WTC11 (cell line): ENCODE measurements around the gene ELOVL1. TPM values are rescaled to one million over a fixed set of nuclear protein-coding genes. Genes with fewer than 3 reads are reported as not detected.

ENCODE experiments used
- ELF4 ChIP-seq: sonication (generic); formaldehyde crosslinking; IDR thresholded peaks from 2 replicates; pipeline ENCODE4 v1.8.1; 2022; ENCODE audit warnings: low read depth, mild to moderate bottlenecking, moderate library complexity, missing genetic modification reagents
- EMX1 ChIP-seq: fragments of 250-450 bp; sonication (Bioruptor Pico); IDR thresholded peaks from 2 replicates; pipeline ENCODE4 v1.8.0; 2021; ENCODE audit warnings: mild to moderate bottlenecking
- ESRRA ChIP-seq: sonication (generic); formaldehyde crosslinking; IDR thresholded peaks from 2 replicates; pipeline ENCODE4 v1.8.1; 2022; ENCODE audit warnings: mild to moderate bottlenecking, missing genetic modification reagents, borderline replicate concordance
- GABPB1 ChIP-seq: sonication (generic); formaldehyde crosslinking; IDR thresholded peaks from 2 replicates; pipeline ENCODE4 v1.8.1; 2023; ENCODE audit warnings: mild to moderate bottlenecking, missing genetic modification reagents
- GRHL2 ChIP-seq: fragments of 250-450 bp; sonication (Bioruptor Pico); IDR thresholded peaks from 2 replicates; pipeline ENCODE4 v1.8.0; 2022; ENCODE audit warnings: mild to moderate bottlenecking, moderate library complexity; ENCODE audit not compliant: insufficient replicate concordance, severe bottlenecking
- MXD4 ChIP-seq: fragments of 250-450 bp; sonication (Bioruptor Pico); IDR thresholded peaks from 2 replicates; pipeline ENCODE4 v1.8.0; 2021; ENCODE audit warnings: mild to moderate bottlenecking, moderate library complexity, borderline replicate concordance
- MYBL2 ChIP-seq: sonication (generic); formaldehyde crosslinking; IDR thresholded peaks from 2 replicates; pipeline ENCODE4 v1.8.1; 2023; ENCODE audit warnings: mild to moderate bottlenecking, moderate library complexity, missing genetic modification reagents
- NFATC4 ChIP-seq: fragments of 250-450 bp; sonication (Bioruptor Pico); IDR thresholded peaks from 2 replicates; pipeline ENCODE4 v1.9.0; 2021; ENCODE audit warnings: mild to moderate bottlenecking
- NFE2L1 ChIP-seq: sonication (generic); formaldehyde crosslinking; IDR thresholded peaks from 2 replicates; pipeline ENCODE4 v1.8.1; 2023; ENCODE audit warnings: missing genetic modification reagents
- OVOL2 ChIP-seq: fragments of 250-450 bp; sonication (Bioruptor Pico); IDR thresholded peaks from 2 replicates; pipeline ENCODE4 v1.9.0; 2021; ENCODE audit warnings: mild to moderate bottlenecking, borderline replicate concordance
- PRRX2 ChIP-seq: fragments of 250-450 bp; sonication (Bioruptor Pico); IDR thresholded peaks from 2 replicates; pipeline ENCODE4 v1.8.0; 2021; ENCODE audit warnings: mild to moderate bottlenecking
- RELA ChIP-seq: sonication (generic); formaldehyde crosslinking; IDR thresholded peaks from 2 replicates; pipeline ENCODE4 v1.8.1; 2022; ENCODE audit warnings: missing genetic modification reagents, mild to moderate bottlenecking, borderline replicate concordance
- TP53 ChIP-seq: sonication (generic); formaldehyde crosslinking; IDR thresholded peaks from 2 replicates; pipeline ENCODE4 v1.8.1; 2023; ENCODE audit warnings: mild to moderate bottlenecking, missing genetic modification reagents
- ZNF423 ChIP-seq: fragments of 250-450 bp; sonication (Bioruptor Pico); IDR thresholded peaks from 2 replicates; pipeline ENCODE4 v2.1.2; 2022; ENCODE audit warnings: mild to moderate bottlenecking, moderate library complexity
- total RNA-seq: library from RNA; stranded (reverse); gene quantifications from 3 replicates; pipeline ENCODE4 v1.2.3, GENCODE V29; 2021
- TF ChIP-seq, protein P1 (sequence below): fragments of 200-600 bp; IDR thresholded peaks from 2 replicates; pipeline ENCODE4 v1.8.0; 2022; ENCODE audit warnings: antibody characterized with exemption
- TF ChIP-seq, protein P2 (sequence below): sonication (generic); formaldehyde crosslinking; IDR thresholded peaks from 2 replicates; pipeline ENCODE4 v1.8.1; 2023; ENCODE audit warnings: mild to moderate bottlenecking, missing genetic modification reagents, moderate library complexity
- TF ChIP-seq, protein P3 (sequence below): sonication (generic); formaldehyde crosslinking; conservative IDR thresholded peaks from 2 replicates; pipeline ENCODE4 v1.8.1; 2023; ENCODE audit warnings: mild to moderate bottlenecking, low read depth, missing genetic modification reagents, moderate library complexity
- TF ChIP-seq, protein P4 (sequence below): fragments of 250-450 bp; sonication (Bioruptor Pico); IDR thresholded peaks from 2 replicates; pipeline ENCODE4 v1.9.0; 2021; ENCODE audit warnings: mild to moderate bottlenecking
- TF ChIP-seq, protein P5 (sequence below): sonication (generic); formaldehyde crosslinking; IDR thresholded peaks from 2 replicates; pipeline ENCODE4 v1.8.1; 2022; ENCODE audit warnings: missing genetic modification reagents, borderline replicate concordance
- TF ChIP-seq, protein P6 (sequence below): sonication (generic); formaldehyde crosslinking; IDR thresholded peaks from 2 replicates; pipeline ENCODE4 v1.8.1; 2022; ENCODE audit warnings: mild to moderate bottlenecking, missing genetic modification reagents, moderate library complexity, borderline replicate concordance
- TF ChIP-seq, protein P7 (sequence below): sonication (generic); formaldehyde crosslinking; IDR thresholded peaks from 2 replicates; pipeline ENCODE4 v1.8.1; 2023; ENCODE audit warnings: mild to moderate bottlenecking, missing genetic modification reagents
- TF ChIP-seq, protein P8 (sequence below): sonication (generic); formaldehyde crosslinking; IDR thresholded peaks from 2 replicates; pipeline ENCODE4 v1.8.0; 2022; ENCODE audit warnings: mild to moderate bottlenecking, missing genetic modification reagents

The ELOVL1 gene
- total RNA-seq, 1 experiment from 2014 or later, result 26.6 TPM

DNA sequence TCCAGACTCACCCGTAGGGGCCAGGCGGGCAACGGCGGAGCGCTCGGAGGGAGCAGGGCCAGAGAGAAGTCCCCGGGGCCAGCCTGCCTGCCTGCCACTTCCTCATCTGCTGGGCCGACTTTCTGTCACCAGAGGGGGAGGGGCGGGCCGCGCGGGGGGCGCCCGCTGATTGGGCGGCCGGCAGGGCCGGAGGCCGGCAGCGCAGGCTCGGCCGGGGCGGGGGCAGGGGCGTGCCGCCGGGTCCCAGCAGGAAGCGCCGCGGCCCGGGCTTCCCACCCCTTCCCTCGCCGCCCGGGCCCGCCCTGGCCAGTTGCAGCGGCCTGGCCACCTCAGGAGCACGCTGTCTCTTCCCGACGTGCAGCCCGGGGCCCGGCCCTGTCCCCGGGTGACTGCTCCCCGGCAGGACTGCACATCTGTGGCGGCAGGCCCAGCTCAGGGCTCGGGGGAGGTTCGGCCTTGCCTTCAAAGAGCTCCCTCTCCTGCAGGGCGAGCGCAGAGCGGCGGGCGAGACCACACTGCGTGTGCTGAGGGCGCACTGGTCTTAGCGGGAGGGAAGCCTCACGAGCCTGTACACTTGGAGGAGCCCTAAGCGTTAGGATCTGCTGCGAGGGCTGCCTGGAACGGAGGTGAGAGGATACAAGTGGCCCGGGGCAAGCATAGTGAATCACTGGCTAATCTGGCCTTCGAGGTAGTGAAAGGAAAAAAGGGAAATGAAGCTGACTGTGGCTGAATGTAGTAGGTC, at the start of gene ELOVL1 (continued):
- TF ChIP-seq, protein P1, sequence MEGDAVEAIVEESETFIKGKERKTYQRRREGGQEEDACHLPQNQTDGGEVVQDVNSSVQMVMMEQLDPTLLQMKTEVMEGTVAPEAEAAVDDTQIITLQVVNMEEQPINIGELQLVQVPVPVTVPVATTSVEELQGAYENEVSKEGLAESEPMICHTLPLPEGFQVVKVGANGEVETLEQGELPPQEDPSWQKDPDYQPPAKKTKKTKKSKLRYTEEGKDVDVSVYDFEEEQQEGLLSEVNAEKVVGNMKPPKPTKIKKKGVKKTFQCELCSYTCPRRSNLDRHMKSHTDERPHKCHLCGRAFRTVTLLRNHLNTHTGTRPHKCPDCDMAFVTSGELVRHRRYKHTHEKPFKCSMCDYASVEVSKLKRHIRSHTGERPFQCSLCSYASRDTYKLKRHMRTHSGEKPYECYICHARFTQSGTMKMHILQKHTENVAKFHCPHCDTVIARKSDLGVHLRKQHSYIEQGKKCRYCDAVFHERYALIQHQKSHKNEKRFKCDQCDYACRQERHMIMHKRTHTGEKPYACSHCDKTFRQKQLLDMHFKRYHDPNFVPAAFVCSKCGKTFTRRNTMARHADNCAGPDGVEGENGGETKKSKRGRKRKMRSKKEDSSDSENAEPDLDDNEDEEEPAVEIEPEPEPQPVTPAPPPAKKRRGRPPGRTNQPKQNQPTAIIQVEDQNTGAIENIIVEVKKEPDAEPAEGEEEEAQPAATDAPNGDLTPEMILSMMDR, result no peak
- TF ChIP-seq MXD4 (CRISPR knock-in tag) (no peak), NFATC4 (CRISPR knock-in tag) (no peak), MYBL2 (CRISPR knock-in tag) (peak; percentile 80; the same call in 1 of the 2 replicates), EMX1 (CRISPR knock-in tag) (no peak), ELF4 (no peak), GRHL2 (CRISPR knock-in tag) (no peak), NFE2L1 (CRISPR knock-in tag) (no peak), ESRRA (no peak), OVOL2 (CRISPR knock-in tag) (no peak), RELA (CRISPR knock-in tag) (no peak; the same call in 1 of the 2 replicates), TP53 (CRISPR knock-in tag) (no peak), PRRX2 (CRISPR knock-in tag) (no peak), ZNF423 (CRISPR knock-in tag) (no peak), GABPB1 (no peak; the same call in 1 of the 2 replicates)
- TF ChIP-seq, protein P2, sequence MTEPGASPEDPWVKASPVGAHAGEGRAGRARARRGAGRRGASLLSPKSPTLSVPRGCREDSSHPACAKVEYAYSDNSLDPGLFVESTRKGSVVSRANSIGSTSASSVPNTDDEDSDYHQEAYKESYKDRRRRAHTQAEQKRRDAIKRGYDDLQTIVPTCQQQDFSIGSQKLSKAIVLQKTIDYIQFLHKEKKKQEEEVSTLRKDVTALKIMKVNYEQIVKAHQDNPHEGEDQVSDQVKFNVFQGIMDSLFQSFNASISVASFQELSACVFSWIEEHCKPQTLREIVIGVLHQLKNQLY, result no peak
- TF ChIP-seq, protein P3, sequence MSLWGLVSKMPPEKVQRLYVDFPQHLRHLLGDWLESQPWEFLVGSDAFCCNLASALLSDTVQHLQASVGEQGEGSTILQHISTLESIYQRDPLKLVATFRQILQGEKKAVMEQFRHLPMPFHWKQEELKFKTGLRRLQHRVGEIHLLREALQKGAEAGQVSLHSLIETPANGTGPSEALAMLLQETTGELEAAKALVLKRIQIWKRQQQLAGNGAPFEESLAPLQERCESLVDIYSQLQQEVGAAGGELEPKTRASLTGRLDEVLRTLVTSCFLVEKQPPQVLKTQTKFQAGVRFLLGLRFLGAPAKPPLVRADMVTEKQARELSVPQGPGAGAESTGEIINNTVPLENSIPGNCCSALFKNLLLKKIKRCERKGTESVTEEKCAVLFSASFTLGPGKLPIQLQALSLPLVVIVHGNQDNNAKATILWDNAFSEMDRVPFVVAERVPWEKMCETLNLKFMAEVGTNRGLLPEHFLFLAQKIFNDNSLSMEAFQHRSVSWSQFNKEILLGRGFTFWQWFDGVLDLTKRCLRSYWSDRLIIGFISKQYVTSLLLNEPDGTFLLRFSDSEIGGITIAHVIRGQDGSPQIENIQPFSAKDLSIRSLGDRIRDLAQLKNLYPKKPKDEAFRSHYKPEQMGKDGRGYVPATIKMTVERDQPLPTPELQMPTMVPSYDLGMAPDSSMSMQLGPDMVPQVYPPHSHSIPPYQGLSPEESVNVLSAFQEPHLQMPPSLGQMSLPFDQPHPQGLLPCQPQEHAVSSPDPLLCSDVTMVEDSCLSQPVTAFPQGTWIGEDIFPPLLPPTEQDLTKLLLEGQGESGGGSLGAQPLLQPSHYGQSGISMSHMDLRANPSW, result no peak
- TF ChIP-seq, protein P4, sequence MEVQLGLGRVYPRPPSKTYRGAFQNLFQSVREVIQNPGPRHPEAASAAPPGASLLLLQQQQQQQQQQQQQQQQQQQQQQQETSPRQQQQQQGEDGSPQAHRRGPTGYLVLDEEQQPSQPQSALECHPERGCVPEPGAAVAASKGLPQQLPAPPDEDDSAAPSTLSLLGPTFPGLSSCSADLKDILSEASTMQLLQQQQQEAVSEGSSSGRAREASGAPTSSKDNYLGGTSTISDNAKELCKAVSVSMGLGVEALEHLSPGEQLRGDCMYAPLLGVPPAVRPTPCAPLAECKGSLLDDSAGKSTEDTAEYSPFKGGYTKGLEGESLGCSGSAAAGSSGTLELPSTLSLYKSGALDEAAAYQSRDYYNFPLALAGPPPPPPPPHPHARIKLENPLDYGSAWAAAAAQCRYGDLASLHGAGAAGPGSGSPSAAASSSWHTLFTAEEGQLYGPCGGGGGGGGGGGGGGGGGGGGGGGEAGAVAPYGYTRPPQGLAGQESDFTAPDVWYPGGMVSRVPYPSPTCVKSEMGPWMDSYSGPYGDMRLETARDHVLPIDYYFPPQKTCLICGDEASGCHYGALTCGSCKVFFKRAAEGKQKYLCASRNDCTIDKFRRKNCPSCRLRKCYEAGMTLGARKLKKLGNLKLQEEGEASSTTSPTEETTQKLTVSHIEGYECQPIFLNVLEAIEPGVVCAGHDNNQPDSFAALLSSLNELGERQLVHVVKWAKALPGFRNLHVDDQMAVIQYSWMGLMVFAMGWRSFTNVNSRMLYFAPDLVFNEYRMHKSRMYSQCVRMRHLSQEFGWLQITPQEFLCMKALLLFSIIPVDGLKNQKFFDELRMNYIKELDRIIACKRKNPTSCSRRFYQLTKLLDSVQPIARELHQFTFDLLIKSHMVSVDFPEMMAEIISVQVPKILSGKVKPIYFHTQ (CRISPR knock-in tag), result no peak
- TF ChIP-seq, protein P5, sequence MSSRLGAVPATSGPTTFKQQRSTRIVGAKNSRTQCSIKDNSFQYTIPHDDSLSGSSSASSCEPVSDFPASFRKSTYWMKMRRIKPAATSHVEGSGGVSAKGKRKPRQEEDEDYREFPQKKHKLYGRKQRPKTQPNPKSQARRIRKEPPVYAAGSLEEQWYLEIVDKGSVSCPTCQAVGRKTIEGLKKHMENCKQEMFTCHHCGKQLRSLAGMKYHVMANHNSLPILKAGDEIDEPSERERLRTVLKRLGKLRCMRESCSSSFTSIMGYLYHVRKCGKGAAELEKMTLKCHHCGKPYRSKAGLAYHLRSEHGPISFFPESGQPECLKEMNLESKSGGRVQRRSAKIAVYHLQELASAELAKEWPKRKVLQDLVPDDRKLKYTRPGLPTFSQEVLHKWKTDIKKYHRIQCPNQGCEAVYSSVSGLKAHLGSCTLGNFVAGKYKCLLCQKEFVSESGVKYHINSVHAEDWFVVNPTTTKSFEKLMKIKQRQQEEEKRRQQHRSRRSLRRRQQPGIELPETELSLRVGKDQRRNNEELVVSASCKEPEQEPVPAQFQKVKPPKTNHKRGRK (CRISPR knock-in tag), result no peak
- TF ChIP-seq, protein P6, sequence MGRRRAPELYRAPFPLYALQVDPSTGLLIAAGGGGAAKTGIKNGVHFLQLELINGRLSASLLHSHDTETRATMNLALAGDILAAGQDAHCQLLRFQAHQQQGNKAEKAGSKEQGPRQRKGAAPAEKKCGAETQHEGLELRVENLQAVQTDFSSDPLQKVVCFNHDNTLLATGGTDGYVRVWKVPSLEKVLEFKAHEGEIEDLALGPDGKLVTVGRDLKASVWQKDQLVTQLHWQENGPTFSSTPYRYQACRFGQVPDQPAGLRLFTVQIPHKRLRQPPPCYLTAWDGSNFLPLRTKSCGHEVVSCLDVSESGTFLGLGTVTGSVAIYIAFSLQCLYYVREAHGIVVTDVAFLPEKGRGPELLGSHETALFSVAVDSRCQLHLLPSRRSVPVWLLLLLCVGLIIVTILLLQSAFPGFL (CRISPR knock-in tag), result 0 out of 2 replicates have a peak, but pooled peaks have one; percentile 36
- TF ChIP-seq, protein P7, sequence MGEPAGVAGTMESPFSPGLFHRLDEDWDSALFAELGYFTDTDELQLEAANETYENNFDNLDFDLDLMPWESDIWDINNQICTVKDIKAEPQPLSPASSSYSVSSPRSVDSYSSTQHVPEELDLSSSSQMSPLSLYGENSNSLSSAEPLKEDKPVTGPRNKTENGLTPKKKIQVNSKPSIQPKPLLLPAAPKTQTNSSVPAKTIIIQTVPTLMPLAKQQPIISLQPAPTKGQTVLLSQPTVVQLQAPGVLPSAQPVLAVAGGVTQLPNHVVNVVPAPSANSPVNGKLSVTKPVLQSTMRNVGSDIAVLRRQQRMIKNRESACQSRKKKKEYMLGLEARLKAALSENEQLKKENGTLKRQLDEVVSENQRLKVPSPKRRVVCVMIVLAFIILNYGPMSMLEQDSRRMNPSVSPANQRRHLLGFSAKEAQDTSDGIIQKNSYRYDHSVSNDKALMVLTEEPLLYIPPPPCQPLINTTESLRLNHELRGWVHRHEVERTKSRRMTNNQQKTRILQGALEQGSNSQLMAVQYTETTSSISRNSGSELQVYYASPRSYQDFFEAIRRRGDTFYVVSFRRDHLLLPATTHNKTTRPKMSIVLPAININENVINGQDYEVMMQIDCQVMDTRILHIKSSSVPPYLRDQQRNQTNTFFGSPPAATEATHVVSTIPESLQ, result no peak
- TF ChIP-seq, protein P8, sequence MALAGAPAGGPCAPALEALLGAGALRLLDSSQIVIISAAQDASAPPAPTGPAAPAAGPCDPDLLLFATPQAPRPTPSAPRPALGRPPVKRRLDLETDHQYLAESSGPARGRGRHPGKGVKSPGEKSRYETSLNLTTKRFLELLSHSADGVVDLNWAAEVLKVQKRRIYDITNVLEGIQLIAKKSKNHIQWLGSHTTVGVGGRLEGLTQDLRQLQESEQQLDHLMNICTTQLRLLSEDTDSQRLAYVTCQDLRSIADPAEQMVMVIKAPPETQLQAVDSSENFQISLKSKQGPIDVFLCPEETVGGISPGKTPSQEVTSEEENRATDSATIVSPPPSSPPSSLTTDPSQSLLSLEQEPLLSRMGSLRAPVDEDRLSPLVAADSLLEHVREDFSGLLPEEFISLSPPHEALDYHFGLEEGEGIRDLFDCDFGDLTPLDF (CRISPR knock-in tag), result 0 out of 2 replicates have a peak, but pooled peaks have one; percentile 30
